ENCODE data around the gene GDPD4.
A peak's percentile ranks its signal among the peaks of the same experiment; 100 is the strongest.

Gene GDPD4

GRCh38 chr11:77204754-77205466 lies 96.6 kb downstream of the GDPD4 start:
- no peak for DNase-seq

DNA sequence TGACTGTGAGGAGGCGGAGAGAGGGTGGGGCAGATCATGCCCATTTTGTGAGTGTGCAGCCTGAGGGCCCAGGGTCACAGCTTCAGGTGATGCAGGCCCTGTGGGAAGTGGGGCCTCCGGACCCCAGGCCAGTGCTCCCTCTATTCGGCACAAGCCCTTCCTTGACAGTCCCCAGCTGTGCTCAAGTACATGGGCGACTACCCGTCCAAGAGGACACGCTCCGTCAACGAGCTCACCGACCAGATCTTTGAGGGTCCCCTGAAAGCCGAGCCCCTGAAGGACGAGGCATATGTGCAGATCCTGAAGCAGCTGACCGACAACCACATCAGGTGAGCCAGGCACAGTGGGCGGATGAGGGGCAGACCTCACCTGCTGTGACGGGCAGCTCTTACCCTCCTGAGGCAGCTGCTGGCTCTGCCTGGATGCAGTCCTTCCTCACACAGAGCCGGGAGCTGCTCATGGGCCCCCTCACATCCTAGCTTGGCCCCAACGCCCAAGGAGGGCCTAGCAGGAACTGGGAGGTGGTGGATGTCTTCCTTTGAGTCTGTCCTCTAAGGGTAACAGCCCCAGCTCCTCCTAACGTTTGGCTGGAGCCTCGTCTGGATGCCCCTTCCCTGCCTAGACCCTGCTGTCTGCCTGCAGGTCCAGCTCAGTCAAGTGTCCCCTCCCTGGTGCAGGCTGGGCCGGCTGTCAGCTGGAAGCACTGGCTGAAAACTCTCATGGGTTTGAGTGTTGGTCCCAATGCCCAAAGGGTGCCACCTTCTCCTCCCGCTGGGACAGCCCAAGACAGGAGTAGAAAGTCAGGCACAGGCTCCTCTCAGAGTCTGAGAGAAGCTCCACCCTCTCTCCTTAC lies 97.4 kb downstream of the GDPD4 start:
- DNase-seq: no peak

GRCh38 chr11:77202941-77203900 lies 98.3 kb downstream of the GDPD4 start:
- DNase-seq: peak in 1 of 2 donors; percentile 29

- no peak for DNase-seq
Measured at GRCh38 chr11:77201991-77202841, 99.3 kb downstream of the GDPD4 start.

DNA sequence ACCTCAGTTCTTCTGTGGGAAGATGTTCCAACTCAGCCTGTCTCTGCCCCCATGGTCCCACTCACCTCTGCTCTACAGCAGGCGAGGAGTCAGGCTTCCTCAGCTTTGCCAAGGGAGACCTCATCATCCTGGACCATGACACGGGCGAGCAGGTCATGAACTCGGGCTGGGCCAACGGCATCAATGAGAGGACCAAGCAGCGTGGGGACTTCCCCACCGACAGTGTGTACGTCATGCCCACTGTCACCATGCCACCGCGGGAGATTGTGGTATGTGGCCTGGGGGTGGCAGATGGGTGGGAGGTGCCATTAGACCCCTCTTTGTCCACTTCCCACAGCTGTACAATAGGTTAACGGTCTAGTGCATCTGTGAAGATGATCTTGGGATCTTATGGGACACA lies 100.1 kb downstream of the GDPD4 start:
- DNase-seq: no peak

DNA sequence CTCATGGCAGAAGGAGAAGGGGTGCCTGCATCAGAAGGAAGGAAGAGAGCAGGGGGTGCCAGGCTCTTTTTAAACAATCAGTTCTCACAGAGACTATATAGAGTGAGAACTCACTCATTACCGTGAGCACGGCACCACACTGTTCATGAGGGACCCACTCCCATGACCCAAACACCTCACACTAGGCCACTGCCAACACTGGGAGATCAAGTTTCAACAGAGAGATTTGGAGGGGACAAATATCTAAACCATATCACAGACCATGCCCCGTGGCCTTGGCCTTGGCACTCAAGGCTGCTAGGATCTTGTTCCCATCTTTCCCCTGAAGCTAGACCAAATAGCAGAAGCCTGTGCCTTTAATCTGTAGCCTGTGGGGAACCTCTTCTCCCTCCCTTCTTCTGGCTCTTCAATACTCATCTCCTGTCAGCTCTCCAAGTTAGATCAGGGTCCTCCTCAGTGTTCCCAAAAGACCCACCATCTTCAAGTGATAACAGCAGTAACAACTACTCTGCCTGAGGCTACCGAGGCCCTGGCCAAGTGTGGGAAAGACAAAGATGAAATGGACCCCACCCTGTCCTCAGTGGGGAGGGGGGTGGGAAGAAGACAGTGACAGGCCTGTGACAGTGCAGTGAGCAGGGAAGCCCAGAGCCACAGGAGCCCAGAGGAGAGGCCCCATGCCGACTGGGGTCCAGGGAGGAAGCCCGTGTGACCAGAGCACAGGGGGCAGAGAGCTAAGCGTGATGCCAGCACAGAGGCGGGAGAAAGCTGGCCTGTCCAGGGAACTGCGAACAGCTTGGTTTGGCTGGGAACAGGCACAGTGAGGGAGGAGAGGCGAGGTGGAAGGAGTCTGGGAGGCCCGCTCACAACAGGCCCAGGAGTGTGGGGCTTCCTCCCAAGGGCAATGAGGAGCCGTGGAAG lies 100.9 kb downstream of the GDPD4 start:
- DNase-seq: no peak

GRCh38 chr11:77199137-77199745 lies 102.2 kb downstream of the GDPD4 start:
- DNase-seq: peak; percentile 42 to 73

GRCh38 chr11:77198440-77198849 lies 103.0 kb downstream of the GDPD4 start:
- DNase-seq: no peak

GRCh38 chr11:77197626-77198320 lies 103.7 kb downstream of the GDPD4 start:
- no peak for DNase-seq

- peak in 1 of 2 donors; percentile 36 for DNase-seq
Measured at GRCh38 chr11:77196961-77197360, 104.5 kb downstream of the GDPD4 start.

- DNase-seq: no peak
Measured at GRCh38 chr11:77195071-77195755, 106.3 kb downstream of the GDPD4 start.

DNA sequence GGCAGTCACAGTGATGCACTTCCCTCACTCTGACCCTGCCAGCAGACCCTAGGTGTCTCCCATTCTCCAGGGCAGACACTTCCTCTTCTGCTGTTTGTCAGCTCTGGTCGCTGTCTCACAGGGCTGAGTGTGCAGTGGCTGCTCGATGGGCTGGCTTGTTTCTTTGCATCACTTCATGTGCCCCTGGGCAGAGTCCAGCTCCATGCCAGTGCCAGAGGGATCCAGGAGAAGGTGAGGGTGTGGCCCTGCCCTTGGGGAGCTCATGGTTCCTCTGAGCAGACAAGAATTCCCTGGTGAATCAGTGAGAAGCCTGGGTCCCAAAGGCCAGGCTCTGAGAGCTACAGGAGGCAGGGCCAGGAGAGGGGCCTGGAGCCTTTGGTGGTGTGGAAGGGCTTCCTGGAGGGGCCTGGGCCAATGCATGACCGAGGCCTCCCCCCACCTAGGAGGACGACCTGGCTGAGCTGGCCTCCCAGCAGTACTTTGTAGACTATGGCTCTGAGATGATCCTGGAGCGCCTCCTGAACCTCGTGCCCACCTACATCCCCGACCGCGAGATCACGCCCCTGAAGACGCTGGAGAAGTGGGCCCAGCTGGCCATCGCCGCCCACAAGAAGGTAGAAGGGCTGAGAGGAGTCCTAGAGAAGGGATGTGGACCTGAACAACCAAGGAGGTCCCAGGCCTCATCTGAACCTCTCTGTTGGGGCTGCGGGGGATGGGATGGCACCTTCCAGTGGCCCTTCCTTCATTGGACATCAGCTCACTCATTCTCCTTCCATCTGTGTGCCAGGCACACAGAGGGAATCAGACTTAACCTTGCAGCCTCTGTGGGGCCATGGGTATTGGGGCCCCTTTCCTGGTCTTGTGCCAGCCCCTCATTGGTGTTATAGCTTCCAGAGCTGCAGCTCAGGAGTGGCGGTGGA lies 107.3 kb downstream of the GDPD4 start:
- no peak for DNase-seq

DNA sequence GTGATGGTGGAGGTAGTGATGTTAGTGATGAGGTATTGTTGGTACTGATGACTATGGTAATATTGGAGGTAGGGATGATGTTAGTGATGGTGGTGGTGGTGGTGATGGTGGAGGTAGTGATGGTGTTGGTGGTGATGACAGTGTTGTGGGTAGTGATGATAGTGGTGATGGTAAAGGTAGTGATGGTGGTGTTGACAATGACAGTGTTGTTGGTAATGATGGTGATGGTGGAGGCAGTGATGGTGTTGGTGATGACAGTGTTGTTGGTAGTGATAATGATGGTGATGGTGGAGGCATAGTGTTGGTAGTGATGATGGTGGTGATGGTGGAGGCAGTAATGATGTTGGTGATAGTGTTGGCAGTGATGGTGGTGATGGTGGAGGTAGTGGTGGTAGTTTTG lies 108.3 kb downstream of the GDPD4 start:
- DNase-seq: no peak

DNA sequence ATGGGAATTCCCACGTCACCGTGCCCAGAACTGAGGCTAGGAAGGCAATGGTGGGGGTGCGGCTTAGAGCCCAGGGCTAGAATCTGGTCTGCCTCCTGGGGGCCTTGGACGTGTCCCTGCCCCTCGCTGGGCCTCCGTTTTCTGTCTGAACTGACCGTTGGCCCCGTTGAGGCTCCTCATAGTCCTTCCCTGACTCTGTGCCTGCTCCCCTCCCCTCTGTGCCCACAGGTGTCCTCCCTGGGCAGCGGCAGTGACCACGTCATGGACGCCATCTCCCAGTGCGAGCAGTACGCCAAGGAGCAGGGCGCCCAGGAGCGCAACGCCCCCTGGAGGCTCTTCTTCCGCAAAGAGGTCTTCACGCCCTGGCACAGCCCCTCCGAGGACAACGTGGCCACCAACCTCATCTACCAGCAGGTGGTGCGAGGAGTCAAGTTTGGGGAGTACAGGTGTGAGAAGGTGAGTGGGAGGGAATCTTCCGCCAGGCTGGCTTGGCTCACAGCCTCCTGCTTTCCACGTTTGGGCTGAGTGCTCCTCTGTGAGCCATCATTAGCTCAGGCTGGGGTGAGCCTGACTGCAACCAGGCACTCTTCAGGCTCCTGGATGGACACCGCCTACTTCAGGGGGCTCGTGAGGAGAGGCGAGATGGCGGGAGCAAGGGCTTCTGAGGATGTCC lies 109.5 kb downstream of the GDPD4 start:
- no peak for DNase-seq

- DNase-seq: no peak
Measured at GRCh38 chr11:77191429-77191822, 110.1 kb downstream of the GDPD4 start.

DNA sequence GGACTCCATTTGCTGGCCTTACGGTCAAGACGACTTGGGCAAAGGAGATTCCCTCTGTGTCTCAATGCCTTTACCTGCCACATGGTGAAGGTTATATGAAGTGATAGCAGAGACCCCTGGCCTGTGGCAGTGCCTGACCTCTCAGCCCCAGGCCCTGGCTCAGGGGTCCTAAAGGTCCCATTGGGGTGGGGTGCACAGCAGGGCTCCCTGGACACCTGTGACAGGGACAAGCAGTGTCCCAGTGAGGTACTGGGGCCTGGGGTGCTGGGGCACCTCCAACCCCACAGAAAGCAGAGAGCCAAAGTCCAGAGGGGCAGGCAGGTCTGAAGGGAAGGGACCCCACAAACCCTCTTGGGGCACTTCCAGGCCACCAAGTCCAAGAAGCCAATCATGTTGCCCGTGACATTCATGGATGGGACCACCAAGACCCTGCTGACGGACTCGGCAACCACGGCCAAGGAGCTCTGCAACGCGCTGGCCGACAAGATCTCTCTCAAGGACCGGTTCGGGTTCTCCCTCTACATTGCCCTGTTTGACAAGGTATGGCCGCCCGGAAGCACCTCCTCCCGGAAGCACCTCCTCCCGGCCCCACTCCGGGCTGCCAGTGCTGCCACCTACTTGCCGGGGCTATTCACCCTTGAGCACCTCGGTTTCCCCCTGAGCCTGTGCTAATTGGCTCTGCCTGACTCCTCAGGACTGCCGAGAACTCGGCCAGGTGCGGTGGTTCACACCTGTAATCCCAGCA lies 111.0 kb downstream of the GDPD4 start:
- no peak for DNase-seq
